WTC11 (cell line): Measurements from ENCODE around the gene RHCG. TPM values are rescaled to one million over a fixed set of nuclear protein-coding genes. Genes with fewer than 3 reads are reported as not detected.

Experiments used
- ATAC-seq: fragments of 200-7000 bp; cut with Tn5 transposase; 2 replicates; pipeline ENCODE4 v1.10.0; 2021; ENCODE audit warnings: mild to moderate bottlenecking, moderate library complexity
- CTCF ChIA-PET: fragments of 300-600 bp; sonication (Branson Sonifier 250); formaldehyde crosslinking; loops from one replicate; lab custom pipeline; 2021; ENCODE audit warnings: antibody characterized with exemption; lab: Charles Lee
- POLR2A ChIA-PET: fragments of 350-600 bp; sonication (Branson Sonifier 250); formaldehyde crosslinking; loops from one replicate; lab custom pipeline; 2021; ENCODE audit warnings: antibody characterized with exemption; lab: Charles Lee
- DNase-seq: peaks from one replicate; pipeline ENCODE4 v3.0.0; 2021; ENCODE audit warnings: low spot score
- H3K27ac Mint-ChIP-seq: 2 replicates; pipeline ENCODE4 v1.8.0; 2021; ENCODE audit warnings: mixed read lengths
- H3K27me3 Mint-ChIP-seq: 2 replicates; pipeline ENCODE4 v1.8.0; 2021; ENCODE audit warnings: low read depth, mild to moderate bottlenecking, moderate library complexity, mixed read lengths
- H3K36me3 Mint-ChIP-seq: 2 replicates; pipeline ENCODE4 v1.8.0; 2021; ENCODE audit warnings: mixed read lengths
- H3K4me1 Mint-ChIP-seq: 2 replicates; pipeline ENCODE4 v1.8.0; 2022; ENCODE audit warnings: mixed read lengths
- H3K4me3 Mint-ChIP-seq: 2 replicates; pipeline ENCODE4 v1.8.0; 2021; ENCODE audit warnings: mild to moderate bottlenecking, moderate library complexity, mixed read lengths
- H3K9me3 Mint-ChIP-seq: 2 replicates; pipeline ENCODE4 v1.8.0; 2021; ENCODE audit warnings: mixed read lengths
- CREM ChIP-seq: sonication (generic); formaldehyde crosslinking; IDR thresholded peaks from 2 replicates; pipeline ENCODE4 v1.8.1; 2022; ENCODE audit warnings: mild to moderate bottlenecking, missing genetic modification reagents, moderate library complexity
- ELF4 ChIP-seq: sonication (generic); formaldehyde crosslinking; IDR thresholded peaks from 2 replicates; pipeline ENCODE4 v1.8.1; 2022; ENCODE audit warnings: low read depth, mild to moderate bottlenecking, moderate library complexity, missing genetic modification reagents
- ETV6 ChIP-seq: sonication (generic); formaldehyde crosslinking; IDR thresholded peaks from 2 replicates; pipeline ENCODE4 v1.8.1; 2022; ENCODE audit warnings: mild to moderate bottlenecking, missing genetic modification reagents
- FOXJ3 ChIP-seq: sonication (generic); formaldehyde crosslinking; IDR thresholded peaks from 2 replicates; pipeline ENCODE4 v1.9.0; 2021; ENCODE audit warnings: missing genetic modification reagents, mild to moderate bottlenecking, borderline replicate concordance
- JUN ChIP-seq: sonication (generic); formaldehyde crosslinking; IDR thresholded peaks from 2 replicates; pipeline ENCODE4 v1.8.0; 2023; ENCODE audit warnings: mild to moderate bottlenecking, missing genetic modification reagents
- KAT7 ChIP-seq: sonication (generic); formaldehyde crosslinking; IDR thresholded peaks from 2 replicates; pipeline ENCODE4 v1.8.1; 2023; ENCODE audit warnings: missing genetic modification reagents, mild to moderate bottlenecking, borderline replicate concordance
- MYBL2 ChIP-seq: sonication (generic); formaldehyde crosslinking; IDR thresholded peaks from 2 replicates; pipeline ENCODE4 v1.8.1; 2023; ENCODE audit warnings: mild to moderate bottlenecking, moderate library complexity, missing genetic modification reagents
- NR2C2 ChIP-seq: sonication (generic); formaldehyde crosslinking; IDR thresholded peaks from 2 replicates; pipeline ENCODE4 v1.8.0; 2022; ENCODE audit warnings: mild to moderate bottlenecking, missing genetic modification reagents
- OVOL2 ChIP-seq: fragments of 250-450 bp; sonication (Bioruptor Pico); IDR thresholded peaks from 2 replicates; pipeline ENCODE4 v1.9.0; 2021; ENCODE audit warnings: mild to moderate bottlenecking, borderline replicate concordance
- PREB ChIP-seq: sonication (generic); formaldehyde crosslinking; IDR thresholded peaks from 2 replicates; pipeline ENCODE4 v1.8.1; 2022; ENCODE audit warnings: mild to moderate bottlenecking, missing genetic modification reagents, moderate library complexity, borderline replicate concordance
- PRRX2 ChIP-seq: fragments of 250-450 bp; sonication (Bioruptor Pico); IDR thresholded peaks from 2 replicates; pipeline ENCODE4 v1.8.0; 2021; ENCODE audit warnings: mild to moderate bottlenecking
- RELA ChIP-seq: sonication (generic); formaldehyde crosslinking; IDR thresholded peaks from 2 replicates; pipeline ENCODE4 v1.8.1; 2022; ENCODE audit warnings: missing genetic modification reagents, mild to moderate bottlenecking, borderline replicate concordance
- TEAD4 ChIP-seq: sonication (generic); formaldehyde crosslinking; IDR thresholded peaks from 2 replicates; pipeline ENCODE4 v1.8.0; 2022; ENCODE audit warnings: mild to moderate bottlenecking, missing genetic modification reagents
- USF2 ChIP-seq: sonication (generic); formaldehyde crosslinking; IDR thresholded peaks from 2 replicates; pipeline ENCODE4 v1.8.1; 2023; ENCODE audit warnings: mild to moderate bottlenecking, missing genetic modification reagents, moderate library complexity
- ZBTB43 ChIP-seq: sonication (generic); formaldehyde crosslinking; IDR thresholded peaks from 2 replicates; pipeline ENCODE4 v1.8.1; 2023; ENCODE audit warnings: mild to moderate bottlenecking, missing genetic modification reagents
- ZNF138 ChIP-seq: sonication (generic); formaldehyde crosslinking; conservative IDR thresholded peaks from 2 replicates; pipeline ENCODE4 v1.8.1; 2022; ENCODE audit warnings: mild to moderate bottlenecking, moderate library complexity, missing genetic modification reagents
- ZNF281 ChIP-seq: sonication (generic); formaldehyde crosslinking; IDR thresholded peaks from 2 replicates; pipeline ENCODE4 v1.8.0; 2023; ENCODE audit warnings: mild to moderate bottlenecking, missing genetic modification reagents
- ZNF671 ChIP-seq: fragments of 250-450 bp; sonication (Bioruptor Pico); IDR thresholded peaks from 2 replicates; pipeline ENCODE4 v1.8.0; 2021; ENCODE audit warnings: mild to moderate bottlenecking
- total RNA-seq: library from RNA; stranded (reverse); gene quantifications from 3 replicates; pipeline ENCODE4 v1.2.3, GENCODE V29; 2021
- TF ChIP-seq, protein P1 (sequence below): sonication (generic); formaldehyde crosslinking; conservative IDR thresholded peaks from 2 replicates; pipeline ENCODE4 v1.8.1; 2022; ENCODE audit warnings: mild to moderate bottlenecking, missing genetic modification reagents
- TF ChIP-seq, protein P2 (sequence below): fragments of 250-450 bp; sonication (Bioruptor Pico); IDR thresholded peaks from 2 replicates; pipeline ENCODE4 v1.9.0; 2021; ENCODE audit warnings: moderate library complexity, mild to moderate bottlenecking, inconsistent platforms, borderline replicate concordance
- TF ChIP-seq, protein P3 (sequence below): sonication (generic); formaldehyde crosslinking; IDR thresholded peaks from 2 replicates; pipeline ENCODE4 v1.8.1; 2023; ENCODE audit warnings: mild to moderate bottlenecking, missing genetic modification reagents, moderate library complexity

RHCG gene
- total RNA-seq, 1 experiment from 2014 or later: 0.31 TPM

GRCh38 chr15:89452330-89452836 is 44.0 kb downstream of the RHCG start:
- H3K27me3 Mint-ChIP-seq: peaks cover 50% of the 10 kb centered on the region

DNA sequence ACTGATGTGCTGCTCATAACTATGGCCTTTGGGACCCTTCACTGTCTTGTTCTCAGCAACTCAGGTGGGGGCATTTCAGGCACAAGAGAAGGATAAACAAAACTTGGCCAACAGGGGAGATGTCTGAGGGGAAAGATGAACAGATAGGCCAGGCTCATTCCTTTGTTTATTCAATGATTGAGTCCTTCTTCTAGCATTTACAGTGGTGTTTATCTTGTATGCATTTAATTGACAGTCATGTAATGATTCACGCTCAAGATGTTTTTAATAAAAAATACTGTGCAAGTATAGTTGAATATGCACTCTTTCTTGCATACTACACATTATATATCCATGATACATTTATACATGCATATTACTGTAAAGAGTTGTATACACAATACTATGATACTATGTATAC is 44.5 kb downstream of the RHCG start:
- TF ChIP-seq KAT7 (CRISPR knock-in tag) (no peak), ZBTB43 (CRISPR knock-in tag) (no peak), USF2 (CRISPR knock-in tag) (no peak), ZNF671 (no peak), PREB (CRISPR knock-in tag) (no peak), TEAD4 (CRISPR knock-in tag) (no peak), FOXJ3 (CRISPR knock-in tag) (no peak), ETV6 (no peak), NR2C2 (CRISPR knock-in tag) (no peak), PRRX2 (CRISPR knock-in tag) (no peak), MYBL2 (CRISPR knock-in tag) (no peak)
- TF ChIP-seq, protein P1, sequence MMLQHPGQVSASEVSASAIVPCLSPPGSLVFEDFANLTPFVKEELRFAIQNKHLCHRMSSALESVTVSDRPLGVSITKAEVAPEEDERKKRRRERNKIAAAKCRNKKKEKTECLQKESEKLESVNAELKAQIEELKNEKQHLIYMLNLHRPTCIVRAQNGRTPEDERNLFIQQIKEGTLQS (CRISPR knock-in tag): no peak
- TF ChIP-seq, protein P2, sequence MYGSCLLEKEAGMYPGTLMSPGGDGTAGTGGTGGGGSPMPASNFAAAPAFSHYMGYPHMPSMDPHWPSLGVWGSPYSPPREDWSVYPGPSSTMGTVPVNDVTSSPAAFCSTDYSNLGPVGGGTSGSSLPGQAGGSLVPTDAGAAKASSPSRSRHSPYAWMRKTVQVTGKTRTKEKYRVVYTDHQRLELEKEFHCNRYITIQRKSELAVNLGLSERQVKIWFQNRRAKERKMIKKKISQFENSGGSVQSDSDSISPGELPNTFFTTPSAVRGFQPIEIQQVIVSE (CRISPR knock-in tag): no peak
- TF ChIP-seq, protein P3, sequence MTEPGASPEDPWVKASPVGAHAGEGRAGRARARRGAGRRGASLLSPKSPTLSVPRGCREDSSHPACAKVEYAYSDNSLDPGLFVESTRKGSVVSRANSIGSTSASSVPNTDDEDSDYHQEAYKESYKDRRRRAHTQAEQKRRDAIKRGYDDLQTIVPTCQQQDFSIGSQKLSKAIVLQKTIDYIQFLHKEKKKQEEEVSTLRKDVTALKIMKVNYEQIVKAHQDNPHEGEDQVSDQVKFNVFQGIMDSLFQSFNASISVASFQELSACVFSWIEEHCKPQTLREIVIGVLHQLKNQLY: no peak
- Mint-ChIP-seq H3K36me3 (peaks cover under 1% of the 10 kb centered on the region; the same call in 1 of the 2 replicates), H3K27ac (no peak overlapping the region), H3K4me3 (no peak overlapping the region), H3K4me1 (peaks cover 14% of the 10 kb centered on the region), H3K27me3 (peaks cover 44% of the 10 kb centered on the region), H3K9me3 (peaks cover 5% of the 10 kb centered on the region)
- CTCF ChIA-PET: interaction anchor here (6.1 kb wide), 1 partner anchor 8 kb away, joined by 42 read pairs; no protein-coding TSS in a partner anchor
- no peak for ATAC-seq
- DNase-seq: no peak
- POLR2A ChIA-PET: no interaction called here

More at GRCh38 chr15:89452330-89452836, 44.0 kb downstream of the RHCG start:
- DNase-seq (no peak), ATAC-seq (no peak)
- Mint-ChIP-seq H3K9me3 (peaks cover 10% of the 10 kb centered on the region), H3K4me3 (no peak overlapping the region), H3K36me3 (peaks cover 3% of the 10 kb centered on the region; the same call in 1 of the 2 replicates), H3K27ac (no peak overlapping the region), H3K4me1 (peaks cover 14% of the 10 kb centered on the region)
- CTCF ChIA-PET: interaction anchor here (6.1 kb wide), 1 partner anchor 9 kb away, joined by 42 read pairs; no protein-coding TSS in a partner anchor
- POLR2A ChIA-PET: no interaction called here
- TF ChIP-seq ZNF281 (CRISPR knock-in tag) (no peak), CREM (CRISPR knock-in tag) (no peak), OVOL2 (CRISPR knock-in tag) (no peak), JUN (CRISPR knock-in tag) (no peak), ELF4 (no peak), ZNF138 (CRISPR knock-in tag) (no peak), TEAD4 (CRISPR knock-in tag) (no peak), RELA (CRISPR knock-in tag) (no peak)
